Neural cell (in vitro differentiated cells): ENCODE measurements around the gene KIF18B. TPM values are rescaled to one million over a fixed set of nuclear protein-coding genes. Genes with fewer than 3 reads are reported as not detected.

ENCODE experiments used
- polyA plus RNA-seq: library from polyadenylated mRNA; depleted of rRNA; stranded (reverse); fragments of >200 nt; gene quantifications from 2 replicates; pipeline ENCODE4 v1.2.3, GENCODE V29; 2014
- small RNA-seq, 3 experiments: library from RNA; depleted of rRNA; stranded (forward); fragments of <200 nt; gene quantifications; one replicate each; pipeline ENCODE3, GENCODE V24; 2012

The KIF18B gene
- polyA plus RNA-seq, 1 donor from 2014 or later = 0.10 TPM

Small RNA genes within 50 kb of the gene (small RNA-seq; reads per million reads assigned to genes)
- gene AC015936.2 = 0 reads per million in 3 experiments
- 0 reads per million in 3 experiments for gene CCDC103
- 0 to 2.7 (median 0.68) reads per million in 3 experiments for gene MIR6783
- 0 reads per million in 3 experiments for gene RN7SL405P

Other genes with a start within 250 kb of the KIF18B start
- 10.7 and 15.2 TPM in 2 replicates for gene DBF4B, start 239.1 kb downstream of the KIF18B start, polyA plus RNA-seq
- gene ADAM11, start 188.8 kb downstream of the KIF18B start, polyA plus RNA-seq = 19.3 and 25.8 TPM in 2 replicates
- gene GJC1, start 117.5 kb downstream of the KIF18B start, polyA plus RNA-seq = 8.0 and 9.0 TPM in 2 replicates
- not detected in 2 replicates for gene HIGD1B, start 99.9 kb downstream of the KIF18B start, polyA plus RNA-seq
- 47.8 and 69.4 TPM in 2 replicates for gene EFTUD2, start 48.3 kb downstream of the KIF18B start, polyA plus RNA-seq
- not detected in 2 replicates for gene GFAP, start 32.3 kb downstream of the KIF18B start, polyA plus RNA-seq
- 0.19 TPM in 1 of 2 replicates, not detected in the other for gene C1QL1, start 20.5 kb upstream of the KIF18B start, polyA plus RNA-seq
- gene DCAKD, start 103.9 kb upstream of the KIF18B start, polyA plus RNA-seq = 68.5 and 75.0 TPM in 2 replicates
- gene NMT1, start 113.5 kb upstream of the KIF18B start, polyA plus RNA-seq = 23.4 and 28.7 TPM in 2 replicates
- gene PLCD3, start 184.7 kb upstream of the KIF18B start, polyA plus RNA-seq = 0.36 and 1.3 TPM in 2 replicates
- gene ACBD4, start 187.9 kb upstream of the KIF18B start, polyA plus RNA-seq = 3.1 and 8.4 TPM in 2 replicates
- gene HEXIM1, start 200.7 kb upstream of the KIF18B start, polyA plus RNA-seq = 9.0 and 10.2 TPM in 2 replicates
- 13.9 and 17.9 TPM in 2 replicates for gene HEXIM2, start 214.1 kb upstream of the KIF18B start, polyA plus RNA-seq